ENCODE results near the gene CELF6.
A peak's percentile ranks its signal among the peaks of the same experiment; 100 is the strongest.
"Not testable (repeated sequence)": the region's sequence is repeated elsewhere in the genome, so short reads cannot be mapped to it uniquely, and the experiment has no call there.

Gene CELF6

GRCh38 chr15:72315706-72316370, 4.1 kb downstream of the CELF6 start:
- no peak for DNase-seq (ENCODE audit: low spot score)

- no peak for DNase-seq (ENCODE audit: low spot score)
Observed at GRCh38 chr15:72313881-72314280, 6.1 kb downstream of the CELF6 start.

GRCh38 chr15:72313448-72313840, 6.5 kb downstream of the CELF6 start:
- no peak for DNase-seq (ENCODE audit: low spot score)

- DNase-seq (ENCODE audit: low spot score), result peak; percentile 72
Observed at GRCh38 chr15:72312605-72313447, 7.1 kb downstream of the CELF6 start.

GRCh38 chr15:72307026-72307425, 12.9 kb downstream of the CELF6 start:
- DNase-seq (ENCODE audit: low spot score), result no peak

- DNase-seq (ENCODE audit: low spot score), result no peak
Observed at GRCh38 chr15:72306211-72306785, 13.7 kb downstream of the CELF6 start.

GRCh38 chr15:72304596-72304995, 15.4 kb downstream of the CELF6 start:
- DNase-seq (ENCODE audit: low spot score), result no peak

- DNase-seq (ENCODE audit: low spot score), result no peak
Observed at GRCh38 chr15:72302955-72303354, 17.0 kb downstream of the CELF6 start.

GRCh38 chr15:72289597-72290325, 30.2 kb downstream of the CELF6 start:
- no peak for DNase-seq (ENCODE audit: low spot score)

GRCh38 chr15:72288796-72289596, 31.0 kb downstream of the CELF6 start:
- no peak for DNase-seq (ENCODE audit: low spot score)

GRCh38 chr15:72285927-72286516, 33.9 kb downstream of the CELF6 start:
- no peak for DNase-seq (ENCODE audit: low spot score)

- no peak for DNase-seq (ENCODE audit: low spot score)
Observed at GRCh38 chr15:72285402-72285801, 34.6 kb downstream of the CELF6 start.

- DNase-seq (ENCODE audit: low spot score), result peak; percentile 39
Observed at GRCh38 chr15:72284781-72285180, 35.2 kb downstream of the CELF6 start.

GRCh38 chr15:72281713-72282112, 38.2 kb downstream of the CELF6 start:
- peak; percentile 72 for DNase-seq (ENCODE audit: low spot score)

- DNase-seq (ENCODE audit: low spot score), result no peak
Observed at GRCh38 chr15:72280751-72281150, 39.2 kb downstream of the CELF6 start.

GRCh38 chr15:72278737-72279136, 41.2 kb downstream of the CELF6 start:
- no peak for DNase-seq (ENCODE audit: low spot score)

- no peak for DNase-seq (ENCODE audit: low spot score)
Observed at GRCh38 chr15:72276326-72276700, 43.6 kb downstream of the CELF6 start.

GRCh38 chr15:72275635-72276325, 44.2 kb downstream of the CELF6 start:
- DNase-seq (ENCODE audit: low spot score), result not testable (repeated sequence)

GRCh38 chr15:72272997-72273352, 47.0 kb downstream of the CELF6 start:
- no peak for DNase-seq (ENCODE audit: low spot score)

- DNase-seq (ENCODE audit: low spot score), result peak; percentile 99
Observed at GRCh38 chr15:72272213-72272996, 47.6 kb downstream of the CELF6 start, which contains the start of gene PARP6. TSS of gene PARP6 (minus strand) at chr15:72272554. CDS start at chr15:72267477, 5,077 bp downstream.
